ENCODE data around the gene RCSD1.

The RCSD1 gene

GRCh38 chr1:167706931-167707877 is 77.2 kb downstream of the RCSD1 start:
- Histone ChIP-seq H2AK5ac (ENCODE audit: low read depth, low read length) (no peak overlapping the region), H2BK15ac (ENCODE audit: low read length) (no peak overlapping the region), H4K8ac (ENCODE audit: low read depth, low read length) (no peak overlapping the region), H3K79me1 (ENCODE audit: low read depth, low read length) (no peaks in the 10 kb centered on the region), H3K18ac (ENCODE audit: low read length) (no peak overlapping the region), H3K14ac (ENCODE audit: low read length) (no peak overlapping the region), H4K91ac (ENCODE audit: low read depth, low read length, poor library complexity) (no peak overlapping the region), H3K27me3 (ENCODE audit: control insufficient read depth in 3 of 3, insufficient read depth in 3 of 3, low read depth in 1 of 3, low read length in 3 of 3) (peaks cover 0 to 37% (median 0%) of the 10 kb centered on the region in 3 experiments), H2BK5ac (ENCODE audit: low read length) (no peak overlapping the region), H3K27ac (replicated peaks; ENCODE audit: low read length) (no peak overlapping the region), H3K4me3 (ENCODE audit: low read length in 2 of 2) (no peak overlapping the region), H3K9me3 (replicated peaks in 1 of 2; ENCODE audit: control insufficient read depth in 2 of 2, insufficient read depth in 1 of 2, low read depth in 1 of 2, low read length in 2 of 2) (no peaks in the 10 kb centered on the region), H3K23ac (ENCODE audit: low read depth, low read length, poor library complexity) (no peak overlapping the region), H3K4me1 (ENCODE audit: control insufficient read depth in 2 of 2, insufficient read depth in 1 of 2, low read depth in 1 of 2, low read length in 2 of 2) (peaks cover 10% of the 10 kb centered on the region in 2 donors), H3K9ac (ENCODE audit: low read depth, low read length, poor library complexity) (no peak overlapping the region), H3K4ac (ENCODE audit: low read length) (no peak overlapping the region), H2BK120ac (ENCODE audit: low read depth, low read length) (no peak overlapping the region), H2BK12ac (ENCODE audit: low read length) (no peak overlapping the region), H3K36me3 (replicated peaks in 1 of 2; ENCODE audit: control insufficient read depth in 2 of 2, insufficient read depth in 2 of 2, low read length in 2 of 2) (no peaks in the 10 kb centered on the region), H3K4me2 (ENCODE audit: insufficient read depth, low read length, poor library complexity, severe bottlenecking) (no peak overlapping the region), H2AFZ (ENCODE audit: low read length) (peak overlapping the region; percentile 15)
- peak; percentile 23 for DNase-seq (ENCODE audit: low spot score)
- WGBS, 2 donors (ENCODE audit: extremely low coverage in 2 of 2, insufficient read length in 2 of 2, insufficient replicate concordance in 1 of 2): no CpG with 5 or more reads among the region's 10 CpGs

GRCh38 chr1:167707942-167708341 is 77.9 kb downstream of the RCSD1 start:
- WGBS, 2 donors (ENCODE audit: extremely low coverage in 2 of 2, insufficient read length in 2 of 2, insufficient replicate concordance in 1 of 2): no CpG with 5 or more reads among the region's 4 CpGs
- Histone ChIP-seq H2BK15ac (ENCODE audit: low read length) (no peak overlapping the region), H3K14ac (ENCODE audit: low read length) (no peak overlapping the region), H3K79me1 (ENCODE audit: low read depth, low read length) (no peaks in the 10 kb centered on the region), H3K36me3 (replicated peaks in 1 of 2; ENCODE audit: control insufficient read depth in 2 of 2, insufficient read depth in 2 of 2, low read length in 2 of 2) (no peaks in the 10 kb centered on the region), H3K4me2 (ENCODE audit: insufficient read depth, low read length, poor library complexity, severe bottlenecking) (no peak overlapping the region), H2AFZ (ENCODE audit: low read length) (no peak overlapping the region), H3K4ac (ENCODE audit: low read length) (no peak overlapping the region), H3K9me3 (replicated peaks in 1 of 2; ENCODE audit: control insufficient read depth in 2 of 2, insufficient read depth in 1 of 2, low read depth in 1 of 2, low read length in 2 of 2) (no peaks in the 10 kb centered on the region), H3K27ac (replicated peaks; ENCODE audit: low read length) (no peak overlapping the region), H3K18ac (ENCODE audit: low read length) (no peak overlapping the region), H3K27me3 (ENCODE audit: control insufficient read depth in 3 of 3, insufficient read depth in 3 of 3, low read depth in 1 of 3, low read length in 3 of 3) (peaks cover 0 to 37% (median 4%) of the 10 kb centered on the region in 3 experiments), H4K91ac (ENCODE audit: low read depth, low read length, poor library complexity) (no peak overlapping the region), H2AK5ac (ENCODE audit: low read depth, low read length) (no peak overlapping the region), H3K9ac (ENCODE audit: low read depth, low read length, poor library complexity) (no peak overlapping the region), H3K23ac (ENCODE audit: low read depth, low read length, poor library complexity) (no peak overlapping the region), H4K8ac (ENCODE audit: low read depth, low read length) (no peak overlapping the region), H3K4me1 (ENCODE audit: control insufficient read depth in 2 of 2, insufficient read depth in 1 of 2, low read depth in 1 of 2, low read length in 2 of 2) (peaks cover 10% of the 10 kb centered on the region in 2 donors), H2BK5ac (ENCODE audit: low read length) (no peak overlapping the region), H2BK12ac (ENCODE audit: low read length) (no peak overlapping the region), H3K4me3 (ENCODE audit: low read length in 2 of 2) (no peak overlapping the region), H2BK120ac (ENCODE audit: low read depth, low read length) (no peak overlapping the region)
- DNase-seq (ENCODE audit: low spot score): no peak

GRCh38 chr1:167708940-167709389 is 78.9 kb downstream of the RCSD1 start:
- H4K8ac ChIP-seq (ENCODE audit: low read depth, low read length): no peak overlapping the region
- H4K91ac ChIP-seq (ENCODE audit: low read depth, low read length, poor library complexity): no peak overlapping the region
- no peak overlapping the region for H2BK120ac ChIP-seq (ENCODE audit: low read depth, low read length)
- H3K4me1 ChIP-seq (ENCODE audit: control insufficient read depth in 2 of 2, insufficient read depth in 1 of 2, low read depth in 1 of 2, low read length in 2 of 2): peaks cover 12 to 14% of the 10 kb centered on the region in 2 donors
- no peak overlapping the region for H3K4me2 ChIP-seq (ENCODE audit: insufficient read depth, low read length, poor library complexity, severe bottlenecking)
- no peak overlapping the region for H2BK5ac ChIP-seq (ENCODE audit: low read length)
- H3K36me3 ChIP-seq (replicated peaks in 1 of 2; ENCODE audit: control insufficient read depth in 2 of 2, insufficient read depth in 2 of 2, low read length in 2 of 2): no peaks in the 10 kb centered on the region
- no peak overlapping the region for H3K4me3 ChIP-seq (ENCODE audit: low read length in 2 of 2)
- H3K18ac ChIP-seq (ENCODE audit: low read length): no peak overlapping the region
- no peak overlapping the region for H2BK12ac ChIP-seq (ENCODE audit: low read length)
- H2AFZ ChIP-seq (ENCODE audit: low read length): no peak overlapping the region
- H3K9me3 ChIP-seq (replicated peaks in 1 of 2; ENCODE audit: control insufficient read depth in 2 of 2, insufficient read depth in 1 of 2, low read depth in 1 of 2, low read length in 2 of 2): no peaks in the 10 kb centered on the region
- WGBS, 2 donors (ENCODE audit: extremely low coverage in 2 of 2, insufficient read length in 2 of 2, insufficient replicate concordance in 1 of 2): no CpG with 5 or more reads among the region's 3 CpGs
- no peak overlapping the region for H2BK15ac ChIP-seq (ENCODE audit: low read length)
- no peaks in the 10 kb centered on the region for H3K79me1 ChIP-seq (ENCODE audit: low read depth, low read length)
- H2AK5ac ChIP-seq (ENCODE audit: low read depth, low read length): no peak overlapping the region
- no peak overlapping the region for H3K9ac ChIP-seq (ENCODE audit: low read depth, low read length, poor library complexity)
- no peak for DNase-seq (ENCODE audit: low spot score)
- no peak overlapping the region for H3K23ac ChIP-seq (ENCODE audit: low read depth, low read length, poor library complexity)
- peaks cover 0 to 35% (median 6%) of the 10 kb centered on the region in 3 experiments for H3K27me3 ChIP-seq (ENCODE audit: control insufficient read depth in 3 of 3, insufficient read depth in 3 of 3, low read depth in 1 of 3, low read length in 3 of 3)
- H3K14ac ChIP-seq (ENCODE audit: low read length): no peak overlapping the region
- no peak overlapping the region for H3K4ac ChIP-seq (ENCODE audit: low read length)
- no peak overlapping the region for H3K27ac ChIP-seq (replicated peaks; ENCODE audit: low read length)

GRCh38 chr1:167710836-167711235 is 80.8 kb downstream of the RCSD1 start:
- H3K9me3 ChIP-seq (replicated peaks in 1 of 2; ENCODE audit: control insufficient read depth in 2 of 2, insufficient read depth in 1 of 2, low read depth in 1 of 2, low read length in 2 of 2): no peaks in the 10 kb centered on the region
- no peak overlapping the region for H3K4me3 ChIP-seq (ENCODE audit: low read length in 2 of 2)
- H2BK120ac ChIP-seq (ENCODE audit: low read depth, low read length): no peak overlapping the region
- no peak overlapping the region for H3K14ac ChIP-seq (ENCODE audit: low read length)
- no peak overlapping the region for H2BK5ac ChIP-seq (ENCODE audit: low read length)
- no peak overlapping the region for H3K4me2 ChIP-seq (ENCODE audit: insufficient read depth, low read length, poor library complexity, severe bottlenecking)
- no CpG with 5 or more reads among the region's 1 CpG for WGBS, 2 donors (ENCODE audit: extremely low coverage in 2 of 2, insufficient read length in 2 of 2, insufficient replicate concordance in 1 of 2)
- H3K79me1 ChIP-seq (ENCODE audit: low read depth, low read length): no peaks in the 10 kb centered on the region
- no peak overlapping the region for H2BK15ac ChIP-seq (ENCODE audit: low read length)
- no peak overlapping the region for H2AK5ac ChIP-seq (ENCODE audit: low read depth, low read length)
- no peak overlapping the region for H2AFZ ChIP-seq (ENCODE audit: low read length)
- H3K27ac ChIP-seq (replicated peaks; ENCODE audit: low read length): no peak overlapping the region
- no peaks in the 10 kb centered on the region for H3K36me3 ChIP-seq (replicated peaks in 1 of 2; ENCODE audit: control insufficient read depth in 2 of 2, insufficient read depth in 2 of 2, low read length in 2 of 2)
- peaks cover 0 to 26% (median 6%) of the 10 kb centered on the region in 3 experiments for H3K27me3 ChIP-seq (ENCODE audit: control insufficient read depth in 3 of 3, insufficient read depth in 3 of 3, low read depth in 1 of 3, low read length in 3 of 3)
- H4K91ac ChIP-seq (ENCODE audit: low read depth, low read length, poor library complexity): no peak overlapping the region
- H4K8ac ChIP-seq (ENCODE audit: low read depth, low read length): no peak overlapping the region
- H3K23ac ChIP-seq (ENCODE audit: low read depth, low read length, poor library complexity): no peak overlapping the region
- DNase-seq (ENCODE audit: low spot score): no peak
- no peak overlapping the region for H3K9ac ChIP-seq (ENCODE audit: low read depth, low read length, poor library complexity)
- peaks cover 7 to 8% of the 10 kb centered on the region in 2 donors for H3K4me1 ChIP-seq (ENCODE audit: control insufficient read depth in 2 of 2, insufficient read depth in 1 of 2, low read depth in 1 of 2, low read length in 2 of 2)
- no peak overlapping the region for H3K4ac ChIP-seq (ENCODE audit: low read length)
- no peak overlapping the region for H3K18ac ChIP-seq (ENCODE audit: low read length)
- H2BK12ac ChIP-seq (ENCODE audit: low read length): no peak overlapping the region
